Measurements from ENCODE around the gene FGF14.

Gene FGF14

GRCh38 chr13:102394158-102395053 is 7.4 kb downstream of the FGF14 start:
- Histone ChIP-seq H3K9ac (ENCODE audit: low read depth, low read length, poor library complexity) (peak overlapping the region; percentile 93), H3K23ac (ENCODE audit: low read depth, low read length, poor library complexity) (peak overlapping the region; percentile 22), H2AK5ac (ENCODE audit: low read depth, low read length) (peak overlapping the region; percentile 63), H3K27ac (replicated peaks; ENCODE audit: low read length) (no peak overlapping the region), H4K91ac (ENCODE audit: low read depth, low read length, poor library complexity) (no peak overlapping the region), H3K27me3 (ENCODE audit: control insufficient read depth in 3 of 3, insufficient read depth in 3 of 3, low read depth in 1 of 3, low read length in 3 of 3) (peaks cover 0 to 4% (median 0%) of the 10 kb centered on the region in 3 experiments), H3K4me3 (ENCODE audit: low read length in 2 of 2) (peak overlapping the region; percentile 69 to 98), H2BK120ac (ENCODE audit: low read depth, low read length) (no peak overlapping the region), H3K18ac (ENCODE audit: low read length) (peak overlapping the region; percentile 98), H3K9me3 (replicated peaks in 1 of 2; ENCODE audit: control insufficient read depth in 2 of 2, insufficient read depth in 1 of 2, low read depth in 1 of 2, low read length in 2 of 2) (peaks cover 0 to 6% of the 10 kb centered on the region in 2 donors), H3K36me3 (replicated peaks in 1 of 2; ENCODE audit: control insufficient read depth in 2 of 2, insufficient read depth in 2 of 2, low read length in 2 of 2) (no peaks in the 10 kb centered on the region), H3K79me1 (ENCODE audit: low read depth, low read length) (no peaks in the 10 kb centered on the region), H3K4me2 (ENCODE audit: insufficient read depth, low read length, poor library complexity, severe bottlenecking) (peak overlapping the region; percentile 70), H2BK15ac (ENCODE audit: low read length) (no peak overlapping the region), H2BK5ac (ENCODE audit: low read length) (no peak overlapping the region), H3K4ac (ENCODE audit: low read length) (no peak overlapping the region), H2BK12ac (ENCODE audit: low read length) (no peak overlapping the region), H3K4me1 (ENCODE audit: control insufficient read depth in 2 of 2, insufficient read depth in 1 of 2, low read depth in 1 of 2, low read length in 2 of 2) (peaks cover 4 to 9% of the 10 kb centered on the region in 2 donors), H2AFZ (ENCODE audit: low read length) (peak overlapping the region; percentile 97), H3K14ac (ENCODE audit: low read length) (peak overlapping the region; percentile 33), H4K8ac (ENCODE audit: low read depth, low read length) (no peak overlapping the region)
- no CpG with 5 or more reads among the region's 72 CpGs for WGBS, 2 donors (ENCODE audit: extremely low coverage in 2 of 2, insufficient read length in 2 of 2, insufficient replicate concordance in 1 of 2)
- DNase-seq (ENCODE audit: low spot score) = peak; percentile 96

- no peak overlapping the region for H3K4ac ChIP-seq (ENCODE audit: low read length)
- H3K4me3 ChIP-seq (ENCODE audit: low read length in 2 of 2) = no peak overlapping the region
- no peak overlapping the region for H3K4me2 ChIP-seq (ENCODE audit: insufficient read depth, low read length, poor library complexity, severe bottlenecking)
- H3K9me3 ChIP-seq (replicated peaks in 1 of 2; ENCODE audit: control insufficient read depth in 2 of 2, insufficient read depth in 1 of 2, low read depth in 1 of 2, low read length in 2 of 2) = peaks cover 0 to 6% of the 10 kb centered on the region in 2 donors
- H3K79me1 ChIP-seq (ENCODE audit: low read depth, low read length) = no peaks in the 10 kb centered on the region
- no peaks in the 10 kb centered on the region for H3K36me3 ChIP-seq (replicated peaks in 1 of 2; ENCODE audit: control insufficient read depth in 2 of 2, insufficient read depth in 2 of 2, low read length in 2 of 2)
- no peak overlapping the region for H2BK12ac ChIP-seq (ENCODE audit: low read length)
- H2BK5ac ChIP-seq (ENCODE audit: low read length) = no peak overlapping the region
- no peak overlapping the region for H4K91ac ChIP-seq (ENCODE audit: low read depth, low read length, poor library complexity)
- H4K8ac ChIP-seq (ENCODE audit: low read depth, low read length) = no peak overlapping the region
- peaks cover 0 to 2% (median 0%) of the 10 kb centered on the region in 3 experiments for H3K27me3 ChIP-seq (ENCODE audit: control insufficient read depth in 3 of 3, insufficient read depth in 3 of 3, low read depth in 1 of 3, low read length in 3 of 3)
- H3K27ac ChIP-seq (replicated peaks; ENCODE audit: low read length) = no peak overlapping the region
- no peak overlapping the region for H3K23ac ChIP-seq (ENCODE audit: low read depth, low read length, poor library complexity)
- H3K18ac ChIP-seq (ENCODE audit: low read length) = no peak overlapping the region
- peaks cover 4 to 9% of the 10 kb centered on the region in 2 donors for H3K4me1 ChIP-seq (ENCODE audit: control insufficient read depth in 2 of 2, insufficient read depth in 1 of 2, low read depth in 1 of 2, low read length in 2 of 2)
- WGBS, 2 donors (ENCODE audit: extremely low coverage in 2 of 2, insufficient read length in 2 of 2, insufficient replicate concordance in 1 of 2) = no CpG with 5 or more reads among the region's 7 CpGs
- H2AFZ ChIP-seq (ENCODE audit: low read length) = no peak overlapping the region
- no peak overlapping the region for H2BK120ac ChIP-seq (ENCODE audit: low read depth, low read length)
- no peak overlapping the region for H3K9ac ChIP-seq (ENCODE audit: low read depth, low read length, poor library complexity)
- H2BK15ac ChIP-seq (ENCODE audit: low read length) = no peak overlapping the region
- H3K14ac ChIP-seq (ENCODE audit: low read length) = no peak overlapping the region
- no peak overlapping the region for H2AK5ac ChIP-seq (ENCODE audit: low read depth, low read length)
- no peak for DNase-seq (ENCODE audit: low spot score)
Observed at GRCh38 chr13:102392481-102393209, 9.2 kb downstream of the FGF14 start.

DNA sequence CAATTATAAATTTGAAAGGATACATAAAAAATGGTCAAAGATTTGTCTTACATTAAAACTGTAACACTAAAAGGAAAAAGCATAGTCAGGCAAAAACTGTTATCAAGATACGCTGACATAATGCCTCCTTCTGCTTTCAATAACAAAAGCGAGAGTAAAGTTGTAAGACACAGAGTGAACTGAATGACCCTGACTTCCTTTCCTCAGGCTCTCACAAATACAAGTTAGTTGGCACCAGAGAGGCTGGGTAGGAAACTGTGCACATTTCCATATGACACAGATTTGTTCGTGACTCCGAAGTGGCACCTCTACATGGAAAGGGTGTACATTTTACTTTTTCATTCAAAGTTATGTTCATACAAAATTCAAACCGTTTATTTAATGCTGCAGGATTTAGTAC is 15.4 kb downstream of the FGF14 start:
- Histone ChIP-seq H3K36me3 (replicated peaks in 1 of 2; ENCODE audit: control insufficient read depth in 2 of 2, insufficient read depth in 2 of 2, low read length in 2 of 2) (no peaks in the 10 kb centered on the region), H2BK5ac (ENCODE audit: low read length) (no peak overlapping the region), H3K18ac (ENCODE audit: low read length) (no peak overlapping the region), H2BK120ac (ENCODE audit: low read depth, low read length) (no peak overlapping the region), H3K14ac (ENCODE audit: low read length) (no peak overlapping the region), H3K79me1 (ENCODE audit: low read depth, low read length) (no peaks in the 10 kb centered on the region), H3K9me3 (replicated peaks in 1 of 2; ENCODE audit: control insufficient read depth in 2 of 2, insufficient read depth in 1 of 2, low read depth in 1 of 2, low read length in 2 of 2) (no peaks in the 10 kb centered on the region), H3K27me3 (ENCODE audit: control insufficient read depth in 3 of 3, insufficient read depth in 3 of 3, low read depth in 1 of 3, low read length in 3 of 3) (no peaks in the 10 kb centered on the region), H2AK5ac (ENCODE audit: low read depth, low read length) (no peak overlapping the region), H3K23ac (ENCODE audit: low read depth, low read length, poor library complexity) (no peak overlapping the region), H3K9ac (ENCODE audit: low read depth, low read length, poor library complexity) (no peak overlapping the region), H2BK12ac (ENCODE audit: low read length) (no peak overlapping the region), H4K91ac (ENCODE audit: low read depth, low read length, poor library complexity) (no peak overlapping the region), H2AFZ (ENCODE audit: low read length) (peak overlapping the region; percentile 33), H3K4me3 (ENCODE audit: low read length in 2 of 2) (no peak overlapping the region), H4K8ac (ENCODE audit: low read depth, low read length) (no peak overlapping the region), H3K4ac (ENCODE audit: low read length) (no peak overlapping the region), H3K27ac (replicated peaks; ENCODE audit: low read length) (no peak overlapping the region), H3K4me1 (ENCODE audit: control insufficient read depth in 2 of 2, insufficient read depth in 1 of 2, low read depth in 1 of 2, low read length in 2 of 2) (peaks cover 0 to 5% of the 10 kb centered on the region in 2 donors), H3K4me2 (ENCODE audit: insufficient read depth, low read length, poor library complexity, severe bottlenecking) (no peak overlapping the region), H2BK15ac (ENCODE audit: low read length) (no peak overlapping the region)
- no CpG with 5 or more reads among the region's 5 CpGs for WGBS, 2 donors (ENCODE audit: extremely low coverage in 2 of 2, insufficient read length in 2 of 2, insufficient replicate concordance in 1 of 2)
- no peak for DNase-seq (ENCODE audit: low spot score)

- Histone ChIP-seq H3K27me3 (ENCODE audit: control insufficient read depth in 3 of 3, insufficient read depth in 3 of 3, low read depth in 1 of 3, low read length in 3 of 3) (no peaks in the 10 kb centered on the region), H4K91ac (ENCODE audit: low read depth, low read length, poor library complexity) (no peak overlapping the region), H2BK5ac (ENCODE audit: low read length) (no peak overlapping the region), H3K23ac (ENCODE audit: low read depth, low read length, poor library complexity) (no peak overlapping the region), H3K18ac (ENCODE audit: low read length) (no peak overlapping the region), H3K79me1 (ENCODE audit: low read depth, low read length) (no peaks in the 10 kb centered on the region), H3K27ac (replicated peaks; ENCODE audit: low read length) (no peak overlapping the region), H2BK12ac (ENCODE audit: low read length) (no peak overlapping the region), H4K8ac (ENCODE audit: low read depth, low read length) (no peak overlapping the region), H3K4me2 (ENCODE audit: insufficient read depth, low read length, poor library complexity, severe bottlenecking) (no peak overlapping the region), H2AK5ac (ENCODE audit: low read depth, low read length) (no peak overlapping the region), H3K4ac (ENCODE audit: low read length) (no peak overlapping the region), H3K36me3 (replicated peaks in 1 of 2; ENCODE audit: control insufficient read depth in 2 of 2, insufficient read depth in 2 of 2, low read length in 2 of 2) (no peaks in the 10 kb centered on the region), H3K4me3 (ENCODE audit: low read length in 2 of 2) (no peak overlapping the region), H3K9ac (ENCODE audit: low read depth, low read length, poor library complexity) (no peak overlapping the region), H3K14ac (ENCODE audit: low read length) (no peak overlapping the region), H2BK120ac (ENCODE audit: low read depth, low read length) (no peak overlapping the region), H3K9me3 (replicated peaks in 1 of 2; ENCODE audit: control insufficient read depth in 2 of 2, insufficient read depth in 1 of 2, low read depth in 1 of 2, low read length in 2 of 2) (no peaks in the 10 kb centered on the region), H3K4me1 (ENCODE audit: control insufficient read depth in 2 of 2, insufficient read depth in 1 of 2, low read depth in 1 of 2, low read length in 2 of 2) (peaks cover 3 to 4% of the 10 kb centered on the region in 2 donors), H2AFZ (ENCODE audit: low read length) (no peak overlapping the region), H2BK15ac (ENCODE audit: low read length) (no peak overlapping the region)
- WGBS, 2 donors (ENCODE audit: extremely low coverage in 2 of 2, insufficient read length in 2 of 2, insufficient replicate concordance in 1 of 2) = no CpG with 5 or more reads among the region's 1 CpG
- no peak for DNase-seq (ENCODE audit: low spot score)
Observed at GRCh38 chr13:102380012-102380411, 21.8 kb downstream of the FGF14 start.

Measured in neuronal stem cell (in vitro differentiated cells).